ENCODE data around the gene CDIP1. TPM values are rescaled to one million over a fixed set of nuclear protein-coding genes. Genes with fewer than 3 reads are reported as not detected.

The CDIP1 gene
- total and polyA plus RNA-seq, 9 of the 15 experiments (the other 6 are each of a cell fraction or from before 2014, with no cell fraction given) = 0.29 TPM; not detected in 8

DNA sequence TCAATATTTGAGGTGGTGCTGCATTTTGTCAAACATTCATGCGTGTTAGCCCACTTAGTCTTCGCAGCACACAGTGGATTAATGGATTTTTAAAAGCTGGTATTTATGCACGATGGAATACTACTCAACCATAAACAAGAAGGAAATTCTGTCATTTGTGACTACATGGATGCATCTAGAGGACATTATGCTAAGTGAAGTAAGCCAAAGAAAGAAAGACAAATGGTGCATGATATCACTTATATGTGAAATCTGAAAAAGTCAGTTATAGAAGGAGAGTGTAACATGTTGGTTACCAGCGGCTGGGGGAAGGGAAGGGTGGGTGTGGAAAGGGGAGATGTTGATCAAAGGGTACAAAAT lies 39.4 kb downstream of the CDIP1 start (continued):
- TF ChIP-seq, protein P1, sequence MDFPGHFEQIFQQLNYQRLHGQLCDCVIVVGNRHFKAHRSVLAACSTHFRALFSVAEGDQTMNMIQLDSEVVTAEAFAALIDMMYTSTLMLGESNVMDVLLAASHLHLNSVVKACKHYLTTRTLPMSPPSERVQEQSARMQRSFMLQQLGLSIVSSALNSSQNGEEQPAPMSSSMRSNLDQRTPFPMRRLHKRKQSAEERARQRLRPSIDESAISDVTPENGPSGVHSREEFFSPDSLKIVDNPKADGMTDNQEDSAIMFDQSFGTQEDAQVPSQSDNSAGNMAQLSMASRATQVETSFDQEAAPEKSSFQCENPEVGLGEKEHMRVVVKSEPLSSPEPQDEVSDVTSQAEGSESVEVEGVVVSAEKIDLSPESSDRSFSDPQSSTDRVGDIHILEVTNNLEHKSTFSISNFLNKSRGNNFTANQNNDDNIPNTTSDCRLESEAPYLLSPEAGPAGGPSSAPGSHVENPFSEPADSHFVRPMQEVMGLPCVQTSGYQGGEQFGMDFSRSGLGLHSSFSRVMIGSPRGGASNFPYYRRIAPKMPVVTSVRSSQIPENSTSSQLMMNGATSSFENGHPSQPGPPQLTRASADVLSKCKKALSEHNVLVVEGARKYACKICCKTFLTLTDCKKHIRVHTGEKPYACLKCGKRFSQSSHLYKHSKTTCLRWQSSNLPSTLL (IDR thresholded peaks at IDR 0.05) = no peak
- TF ChIP-seq ZNF695 (CRISPR knock-in tag; IDR thresholded peaks at IDR 0.05) (no peak), CBFA2T2 (conservative IDR thresholded peaks at IDR 0.05) (no peak), OTX1 (CRISPR knock-in tag; IDR thresholded peaks at IDR 0.05) (no peak), HNRNPH1 (optimal IDR thresholded peaks at IDR 0.05; ENCODE audit: low read depth, low read length) (no peak), ZNF41 (CRISPR knock-in tag; conservative IDR thresholded peaks at IDR 0.05) (no peak), MAFF (IDR thresholded peaks at IDR 0.05; ENCODE audit: low read length) (no peak), ZNF589 (CRISPR knock-in tag; IDR thresholded peaks at IDR 0.05; ENCODE audit: low read depth) (no peak), HNRNPK (IDR thresholded peaks at IDR 0.05; ENCODE audit: low read depth, low read length, poor library complexity, severe bottlenecking) (no peak)
- TF ChIP-seq, protein P2, sequence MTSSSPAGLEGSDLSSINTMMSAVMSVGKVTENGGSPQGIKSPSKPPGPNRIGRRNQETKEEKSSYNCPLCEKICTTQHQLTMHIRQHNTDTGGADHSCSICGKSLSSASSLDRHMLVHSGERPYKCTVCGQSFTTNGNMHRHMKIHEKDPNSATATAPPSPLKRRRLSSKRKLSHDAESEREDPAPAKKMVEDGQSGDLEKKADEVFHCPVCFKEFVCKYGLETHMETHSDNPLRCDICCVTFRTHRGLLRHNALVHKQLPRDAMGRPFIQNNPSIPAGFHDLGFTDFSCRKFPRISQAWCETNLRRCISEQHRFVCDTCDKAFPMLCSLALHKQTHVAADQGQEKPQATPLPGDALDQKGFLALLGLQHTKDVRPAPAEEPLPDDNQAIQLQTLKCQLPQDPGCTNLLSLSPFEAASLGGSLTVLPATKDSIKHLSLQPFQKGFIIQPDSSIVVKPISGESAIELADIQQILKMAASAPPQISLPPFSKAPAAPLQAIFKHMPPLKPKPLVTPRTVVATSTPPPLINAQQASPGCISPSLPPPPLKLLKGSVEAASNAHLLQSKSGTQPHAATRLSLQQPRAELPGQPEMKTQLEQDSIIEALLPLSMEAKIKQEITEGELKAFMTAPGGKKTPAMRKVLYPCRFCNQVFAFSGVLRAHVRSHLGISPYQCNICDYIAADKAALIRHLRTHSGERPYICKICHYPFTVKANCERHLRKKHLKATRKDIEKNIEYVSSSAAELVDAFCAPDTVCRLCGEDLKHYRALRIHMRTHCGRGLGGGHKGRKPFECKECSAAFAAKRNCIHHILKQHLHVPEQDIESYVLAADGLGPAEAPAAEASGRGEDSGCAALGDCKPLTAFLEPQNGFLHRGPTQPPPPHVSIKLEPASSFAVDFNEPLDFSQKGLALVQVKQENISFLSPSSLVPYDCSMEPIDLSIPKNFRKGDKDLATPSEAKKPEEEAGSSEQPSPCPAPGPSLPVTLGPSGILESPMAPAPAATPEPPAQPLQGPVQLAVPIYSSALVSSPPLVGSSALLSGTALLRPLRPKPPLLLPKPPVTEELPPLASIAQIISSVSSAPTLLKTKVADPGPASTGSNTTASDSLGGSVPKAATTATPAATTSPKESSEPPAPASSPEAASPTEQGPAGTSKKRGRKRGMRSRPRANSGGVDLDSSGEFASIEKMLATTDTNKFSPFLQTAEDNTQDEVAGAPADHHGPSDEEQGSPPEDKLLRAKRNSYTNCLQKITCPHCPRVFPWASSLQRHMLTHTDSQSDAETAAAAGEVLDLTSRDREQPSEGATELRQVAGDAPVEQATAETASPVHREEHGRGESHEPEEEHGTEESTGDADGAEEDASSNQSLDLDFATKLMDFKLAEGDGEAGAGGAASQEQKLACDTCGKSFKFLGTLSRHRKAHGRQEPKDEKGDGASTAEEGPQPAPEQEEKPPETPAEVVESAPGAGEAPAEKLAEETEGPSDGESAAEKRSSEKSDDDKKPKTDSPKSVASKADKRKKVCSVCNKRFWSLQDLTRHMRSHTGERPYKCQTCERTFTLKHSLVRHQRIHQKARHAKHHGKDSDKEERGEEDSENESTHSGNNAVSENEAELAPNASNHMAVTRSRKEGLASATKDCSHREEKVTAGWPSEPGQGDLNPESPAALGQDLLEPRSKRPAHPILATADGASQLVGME (CRISPR knock-in tag; IDR thresholded peaks at IDR 0.05) = no peak
- TF ChIP-seq, protein P3, sequence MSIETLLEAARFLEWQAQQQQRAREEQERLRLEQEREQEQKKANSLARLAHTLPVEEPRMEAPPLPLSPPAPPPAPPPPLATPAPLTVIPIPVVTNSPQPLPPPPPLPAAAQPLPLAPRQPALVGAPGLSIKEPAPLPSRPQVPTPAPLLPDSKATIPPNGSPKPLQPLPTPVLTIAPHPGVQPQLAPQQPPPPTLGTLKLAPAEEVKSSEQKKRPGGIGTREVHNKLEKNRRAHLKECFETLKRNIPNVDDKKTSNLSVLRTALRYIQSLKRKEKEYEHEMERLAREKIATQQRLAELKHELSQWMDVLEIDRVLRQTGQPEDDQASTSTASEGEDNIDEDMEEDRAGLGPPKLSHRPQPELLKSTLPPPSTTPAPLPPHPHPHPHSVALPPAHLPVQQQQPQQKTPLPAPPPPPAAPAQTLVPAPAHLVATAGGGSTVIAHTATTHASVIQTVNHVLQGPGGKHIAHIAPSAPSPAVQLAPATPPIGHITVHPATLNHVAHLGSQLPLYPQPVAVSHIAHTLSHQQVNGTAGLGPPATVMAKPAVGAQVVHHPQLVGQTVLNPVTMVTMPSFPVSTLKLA (conservative IDR thresholded peaks at IDR 0.05) = no peak
- TF ChIP-seq, protein P4, sequence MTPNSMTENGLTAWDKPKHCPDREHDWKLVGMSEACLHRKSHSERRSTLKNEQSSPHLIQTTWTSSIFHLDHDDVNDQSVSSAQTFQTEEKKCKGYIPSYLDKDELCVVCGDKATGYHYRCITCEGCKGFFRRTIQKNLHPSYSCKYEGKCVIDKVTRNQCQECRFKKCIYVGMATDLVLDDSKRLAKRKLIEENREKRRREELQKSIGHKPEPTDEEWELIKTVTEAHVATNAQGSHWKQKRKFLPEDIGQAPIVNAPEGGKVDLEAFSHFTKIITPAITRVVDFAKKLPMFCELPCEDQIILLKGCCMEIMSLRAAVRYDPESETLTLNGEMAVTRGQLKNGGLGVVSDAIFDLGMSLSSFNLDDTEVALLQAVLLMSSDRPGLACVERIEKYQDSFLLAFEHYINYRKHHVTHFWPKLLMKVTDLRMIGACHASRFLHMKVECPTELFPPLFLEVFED (CRISPR knock-in tag; conservative IDR thresholded peaks at IDR 0.05) = no peak
